HG02870 (cell line): ENCODE measurements around the gene ADPRS.

ENCODE experiments used
- ATAC-seq: cut with Tn5 transposase; IDR thresholded peaks from one replicate; pipeline ENCODE4 v1.9.1; 2021; ENCODE audit warnings: mild to moderate bottlenecking, moderate library complexity; ENCODE audit not compliant: unreplicated experiment

ADPRS gene

DNA sequence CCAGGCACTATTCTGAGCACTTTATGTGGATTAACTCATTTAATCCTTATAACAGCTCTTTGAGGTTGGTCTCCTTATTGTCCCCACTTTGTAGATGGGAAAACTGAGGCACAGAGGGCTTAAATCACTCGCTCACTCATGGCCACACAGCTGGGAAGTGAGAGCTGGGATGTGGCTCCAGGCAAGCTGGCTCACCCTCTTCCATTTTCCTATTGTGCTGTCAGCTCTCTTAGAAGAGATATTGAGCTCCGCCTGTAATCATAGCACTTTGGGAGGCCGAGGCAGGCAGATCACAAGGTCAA is 40.2 kb downstream of the ADPRS start:
- no peak for ATAC-seq

DNA sequence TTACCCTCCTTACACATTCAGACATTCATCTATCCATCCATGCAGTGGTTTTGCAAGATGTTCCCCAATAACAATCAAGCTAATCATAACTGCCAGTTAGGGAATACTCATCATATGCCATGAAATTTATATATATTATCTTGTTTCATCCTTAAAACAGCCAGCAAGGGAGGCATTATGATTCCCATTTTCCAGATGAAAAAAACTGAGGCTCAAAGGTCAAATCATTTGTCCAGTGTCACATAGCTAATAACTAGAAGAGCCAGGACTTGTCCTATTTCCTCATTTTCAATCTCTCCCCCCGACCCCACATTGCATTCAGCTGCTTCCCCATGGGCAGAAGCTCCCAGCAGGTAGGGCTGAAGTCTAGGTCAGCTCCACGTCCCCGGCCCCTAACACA is 43.3 kb downstream of the ADPRS start:
- ATAC-seq: no peak

DNA sequence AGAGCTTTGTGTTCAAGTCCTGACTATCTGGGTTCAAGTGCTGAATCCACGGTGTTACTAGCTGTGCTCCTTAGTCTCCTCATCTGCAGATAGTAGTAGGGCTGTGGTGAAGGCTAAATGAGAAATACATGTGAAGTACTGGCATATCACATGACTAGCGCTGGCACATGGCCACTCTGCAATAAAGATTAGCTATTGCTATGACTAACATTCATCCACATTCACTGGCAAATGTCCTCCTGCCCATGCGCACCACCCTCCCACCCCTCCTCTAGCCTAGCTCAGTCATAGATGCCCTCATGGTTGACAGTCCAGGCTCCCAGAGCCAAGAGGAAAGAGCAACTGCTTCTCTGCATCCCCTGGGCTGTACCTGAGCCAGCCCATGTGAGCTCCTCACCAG is 44.8 kb downstream of the ADPRS start:
- ATAC-seq: no peak

DNA sequence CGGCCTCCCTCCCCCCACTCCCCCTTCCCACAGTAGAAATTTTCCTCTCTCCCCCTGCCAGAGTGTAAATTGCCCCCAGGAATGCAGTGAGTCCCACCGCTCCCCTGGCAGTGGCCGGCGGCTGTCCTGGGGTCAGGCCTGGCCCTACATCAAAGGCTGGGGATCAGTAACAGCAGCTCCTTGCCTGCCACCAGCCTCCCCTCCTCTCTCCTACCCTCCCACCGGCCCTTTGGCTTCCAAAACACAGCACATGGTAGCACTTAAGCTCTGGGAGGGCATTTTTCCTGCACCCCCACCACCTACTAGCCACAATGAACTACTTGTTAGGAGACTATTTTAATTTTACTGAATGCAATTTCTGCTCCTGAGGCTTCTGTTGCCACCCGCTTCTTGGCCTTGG is 45.3 kb downstream of the ADPRS start:
- no peak for ATAC-seq

DNA sequence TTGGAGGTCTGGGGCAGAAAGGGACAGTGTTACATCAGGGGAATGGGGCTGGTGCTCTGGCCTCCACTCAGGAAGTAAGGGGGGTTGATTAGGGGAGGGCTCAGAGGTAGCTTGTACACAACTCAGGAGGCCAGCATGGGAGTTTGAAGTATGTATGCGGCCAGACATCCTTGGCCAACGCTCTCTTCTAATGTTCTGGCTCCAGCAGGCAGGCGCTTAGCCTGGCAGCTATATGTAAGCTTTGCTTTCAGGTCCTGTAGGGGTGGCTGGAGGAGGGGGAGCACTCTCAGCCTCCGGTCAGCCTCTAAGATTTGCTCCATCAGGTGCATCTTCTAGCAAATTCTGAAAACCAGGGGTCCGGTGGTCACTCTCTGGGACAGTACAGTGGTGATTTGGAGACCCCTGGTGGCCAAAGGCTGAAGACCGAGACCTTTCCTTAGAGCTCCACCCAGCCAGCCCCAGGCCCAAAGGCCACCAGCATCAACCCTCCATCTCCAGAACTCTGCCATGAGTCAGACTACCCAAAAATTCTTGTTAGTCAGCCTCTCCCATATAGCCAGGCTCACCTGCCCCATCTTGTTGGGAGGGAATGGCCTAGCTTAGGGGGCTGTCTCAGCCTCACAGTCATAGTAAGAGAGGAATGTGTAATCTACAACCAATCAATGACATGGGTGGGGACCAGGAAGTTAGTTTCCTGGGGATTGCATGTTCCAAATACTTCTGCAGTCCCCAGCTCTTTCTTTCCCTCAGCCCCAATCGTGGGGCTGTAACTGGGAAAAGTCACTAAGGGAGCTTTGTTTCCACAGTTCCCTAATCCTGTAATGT is 46.0 kb downstream of the ADPRS start:
- no peak for ATAC-seq

DNA sequence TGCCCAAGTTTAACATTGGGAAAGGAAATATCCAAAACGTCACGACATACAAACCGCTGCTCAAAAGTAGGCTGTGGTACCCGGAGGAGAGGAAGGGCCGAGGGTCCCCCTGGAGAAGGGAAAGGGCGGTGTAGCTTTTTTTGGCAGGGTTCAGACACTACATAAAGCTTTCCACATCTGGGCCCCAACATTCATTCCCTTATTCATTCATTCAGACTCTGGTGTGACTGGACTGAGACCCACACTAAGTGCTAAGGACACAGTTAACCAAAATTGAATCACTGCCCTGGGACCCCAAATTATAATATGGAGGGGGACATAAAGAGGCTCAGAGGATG is 46.6 kb downstream of the ADPRS start:
- no peak for ATAC-seq

DNA sequence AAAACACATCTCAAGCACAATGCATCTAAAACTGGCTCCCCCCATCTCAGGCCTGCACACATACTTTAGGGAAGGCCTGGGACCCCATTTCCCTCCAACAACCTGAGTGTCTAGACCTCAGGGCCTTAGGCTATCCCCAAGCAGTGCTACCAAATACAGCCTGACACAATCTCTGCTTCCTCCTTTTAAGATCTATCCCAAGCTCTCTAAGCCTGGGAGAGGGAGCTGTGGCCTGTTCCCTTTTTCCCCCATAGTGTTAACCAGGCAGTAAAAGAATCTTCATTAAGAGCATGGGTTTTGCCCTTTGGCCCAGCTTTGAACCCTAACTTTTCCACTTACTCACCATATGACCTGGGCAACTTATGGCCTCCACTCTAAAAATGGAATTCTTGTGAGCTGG is 47.1 kb downstream of the ADPRS start:
- no peak for ATAC-seq

DNA sequence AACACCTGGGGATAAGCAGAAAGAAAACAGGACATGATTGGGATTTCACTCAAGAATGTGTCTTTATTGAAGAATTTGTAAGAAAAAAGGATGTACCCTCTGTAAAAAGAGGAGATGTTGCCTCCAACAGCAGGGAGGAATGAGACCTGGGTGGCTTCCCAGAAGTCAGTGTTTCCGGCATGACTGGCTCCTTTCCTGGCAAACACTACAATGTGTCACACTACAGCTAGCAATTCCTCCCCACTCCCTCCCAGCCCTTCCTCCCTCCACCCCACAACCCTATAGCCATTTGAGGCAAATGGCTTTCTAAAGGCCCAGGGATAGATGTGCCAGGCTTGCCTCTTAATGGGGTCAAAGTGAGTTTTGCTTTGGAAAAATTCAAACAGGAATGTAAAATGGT is 47.8 kb downstream of the ADPRS start:
- no peak for ATAC-seq

DNA sequence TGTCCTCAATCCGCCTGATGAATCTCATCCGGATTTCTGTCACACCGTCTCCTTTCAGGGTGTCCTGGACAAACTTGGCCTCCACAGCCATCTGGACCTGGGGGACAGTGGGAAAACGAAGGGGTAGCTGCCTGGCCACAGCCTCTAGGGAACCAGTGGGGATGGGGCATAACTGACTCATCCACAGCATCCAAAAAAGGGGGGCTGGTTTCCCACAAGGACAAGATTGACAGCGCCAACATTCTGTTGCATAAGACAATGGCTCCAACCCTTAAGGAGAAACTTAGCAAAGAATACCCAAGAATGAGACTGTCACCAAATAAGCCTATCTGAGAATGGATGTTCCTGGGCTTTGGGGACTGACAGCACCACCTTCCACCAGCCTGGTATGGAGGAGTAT is 48.5 kb downstream of the ADPRS start:
- ATAC-seq: no peak

DNA sequence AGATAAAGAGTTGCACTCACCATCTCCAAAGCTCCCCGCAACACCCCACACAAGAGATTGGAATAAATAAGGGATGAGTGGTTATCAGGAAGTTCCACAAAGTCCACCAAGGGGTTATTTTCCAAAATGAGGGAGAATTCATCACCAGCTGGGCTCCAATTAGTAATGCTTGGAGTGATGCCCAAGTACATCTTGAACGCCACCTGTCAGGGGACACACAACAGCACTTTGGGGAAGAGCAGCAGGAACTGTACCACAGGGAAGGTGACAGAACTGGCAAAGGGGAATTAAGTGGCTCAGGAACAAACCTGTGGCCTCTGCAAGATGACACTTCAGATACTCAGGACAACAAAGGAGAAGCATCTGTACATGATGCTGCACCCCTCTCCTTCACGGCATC is 49.1 kb downstream of the ADPRS start:
- no peak for ATAC-seq

DNA sequence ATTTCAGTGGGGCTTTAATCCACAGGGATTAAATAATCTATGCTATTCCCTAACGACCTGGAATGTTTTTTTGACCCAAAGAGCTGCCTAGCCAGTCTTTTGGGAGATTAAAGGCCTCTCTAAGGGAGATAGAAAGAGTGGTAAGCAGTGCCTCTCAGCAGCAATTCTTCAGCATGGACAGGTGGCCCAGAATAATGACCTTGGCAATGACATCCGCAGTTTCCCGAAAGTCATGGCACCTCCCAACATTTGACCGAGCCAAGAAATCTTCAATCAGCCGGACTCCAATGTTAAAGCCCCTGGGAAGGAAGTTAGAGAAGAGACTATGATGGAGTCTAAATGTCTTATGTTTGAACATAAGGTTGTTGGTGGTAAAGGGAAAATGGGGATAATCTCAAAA is 50.8 kb downstream of the ADPRS start:
- no peak for ATAC-seq

DNA sequence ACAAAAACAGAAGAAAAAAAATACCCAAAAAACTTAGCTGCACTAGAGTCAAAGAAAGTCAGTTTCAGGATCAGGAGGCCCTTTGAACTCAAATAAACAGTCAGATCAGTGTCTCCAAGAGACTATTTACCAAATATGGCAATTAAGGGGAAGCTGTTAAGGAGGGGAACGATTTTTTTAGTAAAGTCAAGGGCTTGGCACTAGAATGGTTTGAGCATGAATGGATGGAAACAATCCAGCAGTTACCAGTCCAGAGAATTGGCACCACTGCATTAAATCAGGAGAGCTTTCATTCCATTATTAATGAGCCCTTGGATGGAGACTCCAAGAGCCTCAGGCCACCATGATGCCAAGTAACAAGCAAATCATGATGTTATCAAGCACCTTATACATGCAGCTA is 53.4 kb downstream of the ADPRS start:
- no peak for ATAC-seq

DNA sequence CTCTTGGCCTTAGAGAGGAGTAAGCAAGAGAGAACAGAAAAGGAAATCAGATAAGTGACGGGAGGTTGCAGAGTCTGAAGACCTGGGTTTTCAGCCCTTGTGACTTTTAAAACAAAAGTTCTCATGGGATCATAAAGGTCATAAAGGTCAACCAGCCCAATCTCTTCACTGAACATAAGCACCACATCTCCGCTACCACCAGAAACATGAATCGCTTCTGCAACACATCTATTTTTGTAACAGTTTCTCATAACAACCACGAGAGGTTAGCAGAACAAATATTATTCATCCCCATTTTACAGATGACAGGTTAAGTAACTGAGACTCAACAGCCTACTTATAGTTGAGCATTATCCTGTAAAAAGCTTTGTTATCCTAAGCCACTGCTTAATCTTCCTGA is 54.7 kb downstream of the ADPRS start:
- ATAC-seq: no peak
